ENCODE results near the gene GTSE1. TPM values are rescaled to one million over a fixed set of nuclear protein-coding genes. Genes with fewer than 3 reads are reported as not detected.

Gene GTSE1
- total RNA-seq, 1 experiment from 2014 or later: 25.3 TPM

DNA sequence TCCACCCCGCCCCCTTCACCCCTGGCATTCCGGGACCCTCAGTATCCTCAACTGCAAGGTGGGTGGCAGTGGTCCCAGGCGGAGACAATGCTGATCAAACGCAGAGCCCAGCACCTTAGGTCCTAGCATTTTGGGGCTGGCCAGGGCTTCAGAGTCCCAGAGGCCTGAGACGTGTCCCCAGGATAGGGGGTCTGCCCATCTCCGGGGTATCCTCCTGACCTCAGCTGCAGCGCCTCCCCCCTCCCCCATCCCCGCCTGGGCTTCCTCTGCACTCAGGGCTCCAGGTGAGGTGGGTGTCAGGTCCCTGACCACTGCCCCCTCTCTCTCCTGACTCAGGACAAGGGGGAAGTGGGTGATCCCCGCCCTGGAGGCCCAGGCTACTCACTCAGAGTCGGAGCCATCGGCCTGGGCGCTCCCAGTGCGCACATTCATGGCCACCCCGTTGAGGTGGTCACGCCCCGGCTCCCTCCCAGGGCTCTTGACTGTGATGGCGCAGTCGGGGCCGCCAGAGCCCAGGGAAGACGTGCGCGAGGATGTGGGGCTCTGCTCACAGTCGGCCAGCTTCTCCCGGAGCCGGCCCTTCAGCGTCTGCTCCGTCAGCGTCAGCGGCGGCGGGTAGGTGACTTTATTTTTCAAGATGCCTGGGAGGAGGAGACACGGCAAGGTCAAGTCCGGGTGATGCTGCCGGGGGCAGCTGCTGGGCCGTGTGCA, 67.1 kb downstream of the GTSE1 start:
- no peak for DNase-seq
- no peaks in the 10 kb centered on the region for H3K36me3 ChIP-seq
- no peaks in the 10 kb centered on the region for H3K9me3 ChIP-seq
- no peak overlapping the region for H3K4me3 ChIP-seq
- no peaks in the 10 kb centered on the region for H3K27me3 ChIP-seq

- no peaks in the 10 kb centered on the region for H3K36me3 ChIP-seq
- no peaks in the 10 kb centered on the region for H3K9me3 ChIP-seq
- no peak overlapping the region for H3K4me3 ChIP-seq
- no peaks in the 10 kb centered on the region for H3K27me3 ChIP-seq
- DNase-seq: no peak
Measured at GRCh38 chr22:46364341-46365165, 67.9 kb downstream of the GTSE1 start.

DNA sequence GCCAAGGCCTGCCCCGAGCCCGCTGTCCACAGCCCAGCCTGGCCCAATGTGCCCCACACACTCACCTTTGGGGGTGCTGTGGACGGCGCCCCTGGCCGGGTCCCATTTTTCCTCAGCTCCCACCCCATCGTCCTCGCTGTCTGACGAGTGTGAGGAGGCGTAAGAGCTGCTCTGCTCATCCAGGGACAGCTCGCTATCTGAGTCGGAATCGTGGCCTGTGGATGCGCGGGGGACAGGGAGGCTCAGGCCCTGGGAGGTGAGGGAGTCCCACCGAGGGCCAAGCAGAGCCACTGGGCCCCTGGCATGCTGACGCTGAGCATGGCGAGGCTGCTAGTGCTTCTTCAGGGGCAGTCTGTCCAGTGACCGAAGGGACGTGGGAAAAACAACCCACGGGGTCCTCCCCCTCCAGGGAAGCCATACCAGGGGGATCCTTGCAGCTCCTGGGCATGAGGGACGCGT, 68.5 kb downstream of the GTSE1 start:
- Histone ChIP-seq H3K27me3 (no peaks in the 10 kb centered on the region), H3K36me3 (no peaks in the 10 kb centered on the region), H3K9me3 (no peaks in the 10 kb centered on the region), H3K4me3 (no peak overlapping the region)
- no peak for DNase-seq

DNA sequence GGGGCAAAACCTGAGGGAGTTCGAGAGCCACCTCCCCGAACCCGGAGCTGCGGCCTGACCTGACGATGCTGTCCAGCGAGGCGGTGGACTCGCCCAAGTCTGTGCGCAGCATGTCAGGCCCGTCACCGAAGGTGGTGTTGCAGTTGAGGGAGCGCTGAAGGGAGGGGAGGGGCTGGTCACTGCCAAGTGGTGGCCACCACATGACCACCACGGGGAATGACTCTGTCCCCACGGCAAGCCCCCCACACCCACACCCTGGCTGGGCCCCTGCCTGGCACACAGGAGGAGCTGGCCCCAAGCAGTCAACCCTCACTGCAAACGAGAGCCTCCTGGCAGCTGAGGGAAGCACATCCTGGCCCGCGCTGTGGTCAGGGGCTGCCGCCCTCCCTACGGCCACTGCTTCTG, 69.7 kb downstream of the GTSE1 start:
- Histone ChIP-seq H3K9me3 (no peaks in the 10 kb centered on the region), H3K27me3 (no peaks in the 10 kb centered on the region), H3K4me3 (no peak overlapping the region), H3K36me3 (no peaks in the 10 kb centered on the region)
- DNase-seq: no peak

DNA sequence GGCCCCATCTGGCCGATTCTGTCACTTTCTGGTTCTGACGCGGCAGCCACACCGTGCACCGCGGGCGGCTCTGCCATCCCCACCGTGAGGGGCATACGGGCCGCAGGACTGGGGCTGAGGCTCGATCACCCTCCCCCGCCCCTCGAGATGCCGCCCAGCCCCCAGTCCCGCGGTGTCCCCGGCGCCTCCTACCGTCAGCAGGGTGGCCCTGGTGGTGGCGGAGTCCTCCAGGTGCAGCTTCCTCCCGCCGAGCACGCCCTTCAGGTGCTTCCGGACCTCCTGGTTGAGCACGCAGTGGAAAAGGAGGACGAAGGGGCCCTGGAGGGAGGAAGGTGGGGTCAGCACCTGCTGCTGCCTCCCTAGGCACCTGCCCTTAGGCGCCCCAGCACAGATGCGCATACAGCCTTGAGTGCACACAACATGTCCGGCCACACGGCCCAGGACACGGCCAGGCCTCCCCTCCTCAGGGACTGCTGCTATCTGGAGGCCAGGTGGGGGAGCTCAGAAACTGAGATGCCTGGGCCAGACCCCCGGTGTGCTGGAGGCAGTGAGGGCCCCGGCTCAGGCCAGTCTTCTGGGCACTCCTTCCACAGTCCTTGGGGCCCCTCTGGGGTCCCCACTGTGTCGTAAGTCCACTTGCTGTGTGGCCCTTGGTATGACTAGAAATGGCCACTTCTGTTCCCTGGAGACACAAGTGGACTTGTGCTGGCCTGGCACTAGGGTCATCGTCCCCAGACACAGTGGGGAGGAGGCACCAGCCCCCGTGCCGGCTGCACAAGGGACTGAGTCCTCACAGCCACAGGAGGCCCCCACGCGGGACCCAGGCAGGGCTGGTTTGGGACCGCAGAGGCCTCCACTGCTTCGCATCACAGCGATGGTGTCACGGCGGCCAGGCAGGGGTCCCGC, 70.4 kb downstream of the GTSE1 start:
- H3K9me3 ChIP-seq: no peaks in the 10 kb centered on the region
- no peak overlapping the region for H3K4me3 ChIP-seq
- no peaks in the 10 kb centered on the region for H3K27me3 ChIP-seq
- DNase-seq: no peak
- no peaks in the 10 kb centered on the region for H3K36me3 ChIP-seq

GRCh38 chr22:46367707-46368191, 71.1 kb downstream of the GTSE1 start:
- H3K27me3 ChIP-seq: no peaks in the 10 kb centered on the region

DNA sequence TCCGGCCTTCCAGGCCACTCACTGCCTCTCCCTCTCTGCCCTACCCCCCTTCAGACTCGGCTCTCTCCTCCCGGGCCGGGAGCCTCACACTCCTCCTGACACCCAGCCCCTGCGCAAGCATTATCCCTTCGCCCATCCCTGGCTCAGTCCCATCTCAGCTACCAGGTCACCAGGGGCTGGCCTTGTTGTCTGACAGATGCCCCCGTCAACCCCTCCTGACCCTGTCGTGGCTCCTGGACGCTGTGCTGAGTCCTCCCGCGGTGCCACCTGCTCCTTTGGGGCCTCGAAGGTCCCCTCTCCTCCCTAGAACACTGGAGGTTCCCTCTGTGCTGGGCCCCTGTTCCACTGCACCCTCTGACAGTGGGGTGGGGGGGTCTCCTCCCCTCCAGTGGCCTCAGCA, 71.8 kb downstream of the GTSE1 start:
- DNase-seq: no peak
- no peak overlapping the region for H3K4me3 ChIP-seq

More at GRCh38 chr22:46367707-46368191, 71.1 kb downstream of the GTSE1 start:
- DNase-seq: peak; percentile 49
- no peak overlapping the region for H3K4me3 ChIP-seq
- H3K9me3 ChIP-seq: no peaks in the 10 kb centered on the region
- H3K36me3 ChIP-seq: no peaks in the 10 kb centered on the region

DNA sequence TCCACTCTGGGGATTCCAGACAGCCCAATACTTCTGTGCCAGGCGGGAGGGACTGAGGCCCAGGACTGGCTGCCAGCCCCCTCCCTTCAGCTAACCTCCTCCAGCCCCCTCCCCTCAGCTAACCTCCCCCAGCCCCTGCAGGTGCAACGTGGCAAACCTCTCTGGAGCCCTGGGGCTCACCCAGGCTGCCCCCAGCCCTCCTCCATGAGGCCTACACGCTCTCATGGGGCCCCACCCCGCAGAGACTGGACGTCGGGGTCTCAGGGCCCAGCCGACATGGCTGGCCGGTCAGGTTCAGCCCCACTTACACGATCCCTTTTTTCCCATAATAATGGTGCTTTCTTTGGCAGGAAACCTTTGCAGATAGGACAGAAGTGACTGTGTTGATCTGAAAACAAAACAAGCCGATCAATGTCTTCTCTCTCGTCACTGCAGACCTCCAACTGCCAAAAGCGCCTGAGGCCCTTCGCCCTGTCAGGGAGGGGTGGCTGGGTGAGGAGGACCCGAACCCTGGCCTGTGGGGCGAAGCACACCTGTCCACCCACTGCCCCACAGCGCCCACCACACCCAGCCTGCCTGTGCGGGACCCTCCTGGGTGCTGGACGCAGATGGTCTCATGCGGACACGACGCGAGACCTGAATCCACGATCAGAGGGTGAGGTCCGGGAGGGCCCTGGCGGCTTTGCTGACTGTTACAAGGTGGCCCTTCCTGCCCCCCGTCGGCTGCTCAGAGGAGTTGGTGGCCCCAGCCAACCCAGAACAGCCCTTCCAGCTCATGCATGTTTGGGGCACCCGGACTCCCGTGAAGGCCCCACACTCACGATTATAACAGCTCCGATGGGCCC, 72.4 kb downstream of the GTSE1 start:
- Histone ChIP-seq H3K4me3 (no peak overlapping the region), H3K36me3 (no peaks in the 10 kb centered on the region), H3K27me3 (no peaks in the 10 kb centered on the region), H3K9me3 (no peaks in the 10 kb centered on the region)
- DNase-seq: no peak

More for the DNA sequence above, 71.8 kb downstream of the GTSE1 start:
- H3K27me3 ChIP-seq: no peaks in the 10 kb centered on the region
- H3K36me3 ChIP-seq: no peaks in the 10 kb centered on the region
- no peaks in the 10 kb centered on the region for H3K9me3 ChIP-seq

DNA sequence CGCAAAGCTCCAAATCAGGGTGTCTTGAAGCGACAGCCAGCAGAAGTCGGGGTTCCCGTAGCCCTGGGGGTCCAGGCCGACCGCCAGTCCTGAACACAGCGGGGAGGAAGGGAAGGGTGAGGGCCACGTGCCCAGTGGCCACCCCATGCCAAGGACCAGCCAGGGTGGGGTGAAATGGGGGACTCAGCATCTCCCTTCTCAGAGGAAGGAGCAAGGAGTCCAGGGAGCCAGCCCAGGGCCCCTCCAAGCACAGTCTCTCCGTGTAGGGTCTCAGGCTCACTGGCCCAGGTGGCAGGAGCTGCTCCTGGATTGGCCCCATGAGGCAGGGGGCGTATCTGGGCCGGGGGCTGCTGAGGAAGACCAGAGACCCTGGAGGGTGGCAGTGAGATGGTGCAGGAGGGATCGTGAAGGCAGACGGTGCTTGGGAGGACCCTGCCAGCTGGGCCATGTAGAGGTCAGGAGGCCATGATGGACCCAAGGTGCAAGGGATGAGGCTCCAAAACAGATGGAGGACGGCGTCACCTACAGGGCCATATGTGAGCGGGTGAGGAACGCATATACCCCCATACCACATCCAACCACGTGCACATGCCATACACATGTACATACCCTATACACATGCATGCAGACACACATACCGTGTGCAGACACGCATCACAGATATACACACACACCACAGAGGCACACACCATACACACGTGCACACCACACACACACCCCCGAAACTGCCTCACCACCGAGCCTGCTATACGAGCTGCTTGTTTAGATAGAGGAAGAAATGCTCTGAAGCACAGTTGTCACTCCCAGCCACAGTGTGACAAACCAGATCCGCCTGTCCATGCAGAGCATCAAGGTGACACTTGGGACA, 73.3 kb downstream of the GTSE1 start:
- no peaks in the 10 kb centered on the region for H3K9me3 ChIP-seq
- DNase-seq: no peak
- no peak overlapping the region for H3K4me3 ChIP-seq
- no peaks in the 10 kb centered on the region for H3K36me3 ChIP-seq
- H3K27me3 ChIP-seq: no peaks in the 10 kb centered on the region

DNA sequence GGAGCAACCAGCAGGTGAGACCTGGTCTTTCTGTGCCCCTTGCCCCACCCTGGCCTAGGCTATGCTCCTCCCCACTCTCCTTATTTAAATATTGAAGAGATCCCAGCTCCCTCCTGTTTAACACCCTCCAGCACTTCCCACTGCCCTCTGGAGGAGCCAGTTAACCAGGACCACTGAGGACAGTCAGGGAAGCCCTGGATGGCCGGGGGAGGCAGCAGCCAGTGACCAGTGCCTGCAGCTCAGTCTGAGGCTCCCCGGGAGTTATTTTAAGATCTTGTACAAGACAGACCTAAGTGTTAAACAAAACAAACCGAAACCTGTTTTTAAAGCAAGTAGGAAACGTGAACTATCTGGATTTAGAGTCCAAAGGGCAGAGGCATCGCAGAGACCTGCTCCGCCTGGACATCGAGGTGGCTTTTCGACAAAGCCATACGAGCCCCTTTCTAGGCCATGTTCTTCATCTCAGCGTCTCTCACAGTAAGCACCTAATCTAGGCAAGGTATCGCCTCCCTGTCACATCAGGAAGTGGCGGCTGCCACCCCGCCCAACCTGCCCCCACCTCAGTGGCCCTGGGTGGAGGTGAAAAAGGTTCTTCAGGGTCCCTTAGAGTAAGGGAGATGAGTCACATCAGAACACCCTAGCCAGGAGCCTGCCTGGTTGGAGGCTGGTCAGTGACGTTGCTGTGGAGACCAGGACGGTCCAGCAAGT, 74.1 kb downstream of the GTSE1 start:
- H3K36me3 ChIP-seq: no peaks in the 10 kb centered on the region
- H3K4me3 ChIP-seq: no peak overlapping the region
- no peaks in the 10 kb centered on the region for H3K27me3 ChIP-seq
- no peak for DNase-seq
- H3K9me3 ChIP-seq: no peaks in the 10 kb centered on the region

DNA sequence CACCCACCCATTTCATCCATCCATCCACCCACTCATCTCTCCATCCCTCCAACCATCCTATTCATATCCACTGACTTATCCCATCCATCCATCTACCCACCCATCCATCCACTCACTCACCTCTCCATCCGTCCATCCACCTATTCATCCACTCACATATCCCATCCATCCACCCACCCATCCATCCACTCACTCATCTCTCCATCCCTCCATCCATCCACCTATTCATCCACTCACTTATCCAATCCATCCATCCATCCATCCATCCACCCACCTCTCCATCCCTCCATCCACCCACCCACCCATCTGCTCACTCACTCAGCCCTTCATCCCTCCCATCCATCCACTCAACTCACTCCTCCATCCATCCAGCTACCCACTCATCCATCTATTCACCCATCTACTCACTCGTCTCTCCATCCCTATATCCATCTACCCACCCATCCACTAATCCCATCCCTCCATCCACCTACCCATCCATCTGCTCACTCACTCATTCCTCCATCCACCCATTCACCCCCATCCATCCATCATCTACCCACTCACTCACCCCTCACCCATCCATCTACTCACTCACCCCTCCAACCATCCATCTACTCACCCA, 75.1 kb downstream of the GTSE1 start:
- Histone ChIP-seq H3K36me3 (no peaks in the 10 kb centered on the region), H3K4me3 (no peak overlapping the region), H3K9me3 (no peaks in the 10 kb centered on the region), H3K27me3 (no peaks in the 10 kb centered on the region)
- no peak for DNase-seq

- H3K4me3 ChIP-seq: no peak overlapping the region
- no peak for DNase-seq
- H3K9me3 ChIP-seq: no peaks in the 10 kb centered on the region
- H3K36me3 ChIP-seq: no peaks in the 10 kb centered on the region
- no peaks in the 10 kb centered on the region for H3K27me3 ChIP-seq
Measured at GRCh38 chr22:46372686-46373085, 76.0 kb downstream of the GTSE1 start.

GRCh38 chr22:46373159-46373558, 76.5 kb downstream of the GTSE1 start:
- H3K27me3 ChIP-seq: no peaks in the 10 kb centered on the region
- no peak for DNase-seq
- H3K9me3 ChIP-seq: no peaks in the 10 kb centered on the region
- no peak overlapping the region for H3K4me3 ChIP-seq
- H3K36me3 ChIP-seq: no peaks in the 10 kb centered on the region

GRCh38 chr22:46373921-46374662, 77.4 kb downstream of the GTSE1 start:
- no peak for DNase-seq
- H3K4me3 ChIP-seq: no peak overlapping the region
- H3K27me3 ChIP-seq: no peaks in the 10 kb centered on the region
- H3K9me3 ChIP-seq: no peaks in the 10 kb centered on the region
- no peaks in the 10 kb centered on the region for H3K36me3 ChIP-seq
